Tibial nerve (tissue), 4 donors: ENCODE measurements around the gene TRAPPC5. TPM values are rescaled to one million over a fixed set of nuclear protein-coding genes. Genes with fewer than 3 reads are reported as not detected.
A peak's percentile ranks its signal among the peaks of the same experiment; 100 is the strongest.

Experiments used
- DNase-seq, 2 donors: peaks; one replicate each; pipeline ENCODE4 v3.0.0-alpha.2; 2019; ENCODE audit warnings: low spot score in 2 of 2
- H3K27ac ChIP-seq, 4 donors: fragments of 200-600 bp; sonication (generic) in 3 of 4; one replicate each; pipeline ENCODE4 v1.5.1; 2017 to 2019; ENCODE audit warnings: mild to moderate bottlenecking in 1 of 4
- H3K27me3 ChIP-seq, 2 donors: fragments of 200-600 bp; sonication (generic) in 1 of 2; one replicate each; pipeline versions ENCODE4 v1.5.1 to v1.6.0; 2017 to 2019
- H3K36me3 ChIP-seq, 3 donors: fragments of 200-600 bp; sonication (generic); one replicate each; pipeline ENCODE4 v1.5.1; 2018 to 2019
- H3K4me1 ChIP-seq, 4 donors: fragments of 200-600 bp; sonication (generic) in 3 of 4; one replicate each; pipeline ENCODE4 v1.5.1; 2017 to 2019
- H3K4me3 ChIP-seq, 4 donors: fragments of 200-600 bp; sonication (generic) in 3 of 4; one replicate each; pipeline ENCODE4 v1.5.1; 2017 to 2019; ENCODE audit warnings: mild to moderate bottlenecking in 1 of 4, moderate library complexity in 1 of 4
- H3K9me3 ChIP-seq, 4 donors: fragments of 200-600 bp; sonication (generic) in 3 of 4; one replicate each; pipeline ENCODE4 v1.5.1; 2017 to 2019
- EP300 ChIP-seq, 2 donors: sonication (generic); formaldehyde crosslinking; IDR thresholded peaks; one replicate each; pipeline ENCODE4 v1.6.1; 2017; ENCODE audit warnings: antibody characterized with exemption in 2 of 2, mild to moderate bottlenecking in 1 of 2
- POLR2A ChIP-seq, 2 donors: fragments of 450-650 bp; IDR thresholded peaks; one replicate each; pipeline ENCODE4 v1.6.1; 2017; ENCODE audit warnings: antibody characterized with exemption in 2 of 2, mild to moderate bottlenecking in 2 of 2, moderate library complexity in 2 of 2
- WGBS, 2 donors: methylation state at CpG; one replicate each; pipeline ENCODE4 v1.1.5; 2018; 5-methylcytosine and 5-hydroxymethylcytosine counted together
- total RNA-seq, 4 donors: library from RNA; depleted of rRNA; stranded (reverse); fragments of >200 nt; gene quantifications; one replicate each; pipeline ENCODE4 v1.1.0, GENCODE V29; 2016
- TF ChIP-seq, protein P1 (sequence below), 5 experiments: fragments of 200-600 bp in 3 of 5; fragments of 450-650 bp in 2 of 5; sonication (generic) in 3 of 5; IDR thresholded peaks; one replicate each; pipeline ENCODE4 v1.5.1; 2016 to 2019; ENCODE audit warnings: antibody characterized with exemption in 5 of 5, mild to moderate bottlenecking in 3 of 5, moderate library complexity in 2 of 5

Gene TRAPPC5
- total RNA-seq, 4 donors from 2014 or later: 26.9 to 47.5 (median 37.0) TPM

GRCh38 chr19:7635670-7636069 is 45.0 kb upstream of the TRAPPC5 start:
- H3K9me3 ChIP-seq: no peaks in the 10 kb centered on the region
- peaks cover 0 to 15% (median 0%) of the 10 kb centered on the region in 3 donors for H3K36me3 ChIP-seq
- H3K27me3 ChIP-seq: peaks cover 0 to 31% of the 10 kb centered on the region in 2 donors
- H3K4me3 ChIP-seq: no peak overlapping the region
- peaks cover 0 to 19% (median 5%) of the 10 kb centered on the region in 4 donors for H3K4me1 ChIP-seq
- no peak for TF ChIP-seq POLR2A (IDR thresholded peaks at IDR 0.05)
- TF ChIP-seq, protein P1, sequence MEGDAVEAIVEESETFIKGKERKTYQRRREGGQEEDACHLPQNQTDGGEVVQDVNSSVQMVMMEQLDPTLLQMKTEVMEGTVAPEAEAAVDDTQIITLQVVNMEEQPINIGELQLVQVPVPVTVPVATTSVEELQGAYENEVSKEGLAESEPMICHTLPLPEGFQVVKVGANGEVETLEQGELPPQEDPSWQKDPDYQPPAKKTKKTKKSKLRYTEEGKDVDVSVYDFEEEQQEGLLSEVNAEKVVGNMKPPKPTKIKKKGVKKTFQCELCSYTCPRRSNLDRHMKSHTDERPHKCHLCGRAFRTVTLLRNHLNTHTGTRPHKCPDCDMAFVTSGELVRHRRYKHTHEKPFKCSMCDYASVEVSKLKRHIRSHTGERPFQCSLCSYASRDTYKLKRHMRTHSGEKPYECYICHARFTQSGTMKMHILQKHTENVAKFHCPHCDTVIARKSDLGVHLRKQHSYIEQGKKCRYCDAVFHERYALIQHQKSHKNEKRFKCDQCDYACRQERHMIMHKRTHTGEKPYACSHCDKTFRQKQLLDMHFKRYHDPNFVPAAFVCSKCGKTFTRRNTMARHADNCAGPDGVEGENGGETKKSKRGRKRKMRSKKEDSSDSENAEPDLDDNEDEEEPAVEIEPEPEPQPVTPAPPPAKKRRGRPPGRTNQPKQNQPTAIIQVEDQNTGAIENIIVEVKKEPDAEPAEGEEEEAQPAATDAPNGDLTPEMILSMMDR (IDR thresholded peaks at IDR 0.05): no peak
- no peak for TF ChIP-seq EP300 (IDR thresholded peaks at IDR 0.05)
- H3K27ac ChIP-seq: no peak overlapping the region
- 55 to 56% methylated on average over 6 of the region's 6 CpGs for WGBS, 2 donors
- no peak for DNase-seq

GRCh38 chr19:7636317-7636690 is 44.3 kb upstream of the TRAPPC5 start:
- WGBS, 2 donors: 57 to 67% methylated on average over 8 to 16 of the region's 16 CpGs
- no peak for DNase-seq
- H3K36me3 ChIP-seq: peaks cover 0 to 15% (median 0%) of the 10 kb centered on the region in 3 donors
- H3K9me3 ChIP-seq: no peaks in the 10 kb centered on the region
- peaks cover 0 to 12% (median under 1%) of the 10 kb centered on the region in 4 donors for H3K4me1 ChIP-seq
- peak overlapping the region in 1 of 4 donors; percentile 83 for H3K27ac ChIP-seq
- TF ChIP-seq EP300 (IDR thresholded peaks at IDR 0.05) (no peak), POLR2A (IDR thresholded peaks at IDR 0.05) (no peak)
- TF ChIP-seq, protein P1 (IDR thresholded peaks at IDR 0.05): no peak
- H3K4me3 ChIP-seq: peak overlapping the region in 2 of 4 donors; percentile 45 to 57
- H3K27me3 ChIP-seq: peaks cover 0 to 31% of the 10 kb centered on the region in 2 donors

GRCh38 chr19:7636691-7637373 is 43.8 kb upstream of the TRAPPC5 start, which contains the start of gene STXBP2:
TSS of gene STXBP2 (plus strand) at chr19:7637110. CDS start at chr19:7637150, 40 bp downstream.
- WGBS, 2 donors: 5 to 15% methylated on average over 34 to 40 of the region's 61 CpGs
- no peak for TF ChIP-seq POLR2A (IDR thresholded peaks at IDR 0.05)
- H3K4me3 ChIP-seq: peak within 1 kb of the TSS; percentile 23 to 57 (median 38)
- DNase-seq: peak in 1 of 2 donors; percentile 37
- no peaks in the 10 kb centered on the region for H3K9me3 ChIP-seq
- peaks cover 0 to 31% of the 10 kb centered on the region in 2 donors for H3K27me3 ChIP-seq
- peak within 1 kb of the TSS in 2 of 4 donors; percentile 49 to 83 for H3K27ac ChIP-seq
- peaks cover 0 to 8% (median 0%) of the 10 kb centered on the region in 4 donors for H3K4me1 ChIP-seq
- peaks cover 0 to 11% (median 0%) of the 10 kb centered on the region in 3 donors for H3K36me3 ChIP-seq

DNA sequence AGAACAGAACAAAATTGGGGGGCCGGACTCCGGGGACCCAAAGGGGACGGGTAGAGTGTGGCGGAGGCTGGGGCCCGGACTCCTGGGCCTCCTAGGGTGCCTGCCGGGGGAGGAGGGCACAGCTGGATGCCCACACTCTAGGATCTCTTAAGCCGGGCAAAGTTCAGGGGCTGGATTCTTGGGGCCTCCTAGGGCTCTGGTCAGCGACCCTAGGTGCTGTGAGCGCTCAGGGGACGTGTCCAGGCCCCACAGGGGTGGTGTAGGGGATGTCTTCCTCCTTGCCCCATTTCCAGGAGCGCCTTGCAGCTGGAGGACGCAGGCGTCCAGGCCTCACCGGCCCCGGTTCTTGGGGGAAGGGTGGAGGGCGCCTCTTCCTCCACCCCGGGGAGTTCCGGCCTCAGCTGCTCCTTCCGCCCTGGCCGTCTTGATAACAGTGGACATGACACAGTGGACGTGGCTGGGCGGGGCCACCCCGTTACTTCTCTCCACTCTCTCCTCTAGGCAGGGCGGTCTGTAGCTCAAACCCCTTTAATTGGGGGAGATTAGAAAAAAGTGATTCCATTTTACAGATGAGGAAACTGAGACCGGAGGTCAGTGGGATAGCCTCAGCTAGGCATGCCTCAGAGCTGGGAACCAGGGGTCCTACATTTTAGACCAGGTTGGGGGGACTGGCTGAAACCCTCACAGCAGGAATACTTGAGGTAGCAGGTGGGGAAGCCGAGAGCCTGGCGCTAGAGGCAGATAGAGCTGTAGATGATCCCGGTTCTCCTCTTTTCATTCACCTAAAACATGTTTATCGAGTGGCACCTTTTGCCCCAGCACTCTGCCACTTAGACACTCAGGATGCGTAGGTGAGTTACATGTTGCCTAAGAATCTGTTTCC is 43.0 kb upstream of the TRAPPC5 start:
- peaks cover 0 to 31% of the 10 kb centered on the region in 2 donors for H3K27me3 ChIP-seq
- WGBS, 2 donors: 39 to 40% methylated on average over 28 to 29 of the region's 30 CpGs
- H3K4me1 ChIP-seq: peaks cover 0 to 8% (median 0%) of the 10 kb centered on the region in 4 donors
- no peaks in the 10 kb centered on the region for H3K9me3 ChIP-seq
- DNase-seq: no peak
- TF ChIP-seq EP300 (IDR thresholded peaks at IDR 0.05): no peak
- no peak for TF ChIP-seq POLR2A (IDR thresholded peaks at IDR 0.05)
- TF ChIP-seq, protein P1 (IDR thresholded peaks at IDR 0.05): no peak
- peaks cover 0 to 3% (median 0%) of the 10 kb centered on the region in 3 donors for H3K36me3 ChIP-seq
- peak overlapping the region in 2 of 4 donors; percentile 49 to 83 for H3K27ac ChIP-seq
- peak overlapping the region; percentile 23 to 57 (median 38) for H3K4me3 ChIP-seq

DNA sequence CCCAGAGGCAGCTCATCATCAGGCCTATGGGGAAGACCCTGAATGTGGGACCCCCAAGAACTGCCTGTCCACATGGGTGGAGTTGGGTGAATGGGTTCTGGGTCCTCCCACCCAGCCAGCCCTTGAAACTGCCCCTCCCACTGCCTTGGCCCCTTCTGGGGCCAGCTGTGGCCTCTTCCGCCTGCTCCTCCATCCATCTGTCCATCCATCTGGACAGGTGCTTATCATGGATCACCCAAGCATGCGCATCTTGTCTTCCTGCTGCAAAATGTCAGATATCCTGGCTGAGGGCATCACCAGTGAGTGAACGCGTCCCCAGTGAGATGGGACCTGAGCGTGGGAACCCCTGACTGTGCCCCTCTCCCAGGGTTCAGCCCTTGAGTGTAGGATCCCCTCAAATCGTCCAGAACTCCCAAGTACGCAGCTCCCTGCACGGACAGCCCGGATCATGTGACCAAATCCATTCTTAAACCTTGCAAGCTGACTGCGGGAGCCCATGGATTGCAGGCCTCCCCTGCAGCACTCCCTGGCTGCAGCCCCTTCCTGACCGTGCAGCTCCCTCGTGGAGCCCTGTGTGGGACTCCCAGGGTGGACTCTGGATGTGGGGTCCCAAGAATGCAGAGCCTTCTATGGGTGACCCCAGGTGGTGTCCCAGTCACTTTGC is 41.7 kb upstream of the TRAPPC5 start:
- Histone ChIP-seq H3K27ac (no peak overlapping the region), H3K36me3 (no peaks in the 10 kb centered on the region), H3K4me1 (peaks cover 0 to 8% (median 0%) of the 10 kb centered on the region in 4 donors), H3K9me3 (no peaks in the 10 kb centered on the region), H3K4me3 (no peak overlapping the region), H3K27me3 (peaks cover 0 to 31% of the 10 kb centered on the region in 2 donors)
- WGBS, 2 donors: 66 to 75% methylated on average over 10 to 12 of the region's 12 CpGs
- TF ChIP-seq POLR2A (IDR thresholded peaks at IDR 0.05) (no peak), EP300 (IDR thresholded peaks at IDR 0.05) (no peak)
- TF ChIP-seq, protein P1 (IDR thresholded peaks at IDR 0.05): no peak
- DNase-seq: no peak
